Effector memory CD8-positive, alpha-beta T cell (primary cell): ENCODE measurements around the gene ZNF287.

Experiments
- ATAC-seq: fragments of 150-1000 bp; cut with Tn5 transposase; replicated peaks from 2 replicates; pipeline ENCODE4 v1.10.0; 2021; ENCODE audit warnings: mild to moderate bottlenecking, moderate library complexity
- DNase-seq, 3 experiments: peaks; one replicate each; pipeline ENCODE4 v3.0.0; 2021
- H3K27ac Mint-ChIP-seq, 2 donors: one replicate each; pipeline ENCODE4 v1.8.0; 2022; ENCODE audit warnings: mild to moderate bottlenecking in 2 of 2, mixed read lengths in 2 of 2, moderate library complexity in 2 of 2
- H3K27me3 Mint-ChIP-seq, 2 donors: one replicate each; pipeline ENCODE4 v1.8.0; 2022; ENCODE audit warnings: mixed read lengths in 2 of 2
- H3K36me3 Mint-ChIP-seq: one replicate; pipeline ENCODE4 v1.8.0; 2022; ENCODE audit warnings: mild to moderate bottlenecking, moderate library complexity, mixed read lengths; ENCODE audit not compliant: insufficient read depth
- H3K4me1 Mint-ChIP-seq, 2 donors: one replicate each; pipeline ENCODE4 v1.8.0; 2022; ENCODE audit warnings: low read depth in 2 of 2, mixed read lengths in 2 of 2
- H3K4me3 Mint-ChIP-seq, 2 donors: one replicate each; pipeline ENCODE4 v1.8.0; 2022; ENCODE audit warnings: mild to moderate bottlenecking in 2 of 2, mixed read lengths in 2 of 2, moderate library complexity in 2 of 2
- H3K9me3 Mint-ChIP-seq, 2 donors: one replicate each; pipeline ENCODE4 v1.8.0; 2022; ENCODE audit warnings: mixed read lengths in 2 of 2
- total RNA-seq, 9 experiments: gene quantifications; one replicate each; lab custom pipeline; 2026; lab: John Stamatoyannopoulos, UW

The ZNF287 gene
- total RNA-seq, result 8.0 to 25.4 (median 12.9) reads per million in 9 experiments

DNA sequence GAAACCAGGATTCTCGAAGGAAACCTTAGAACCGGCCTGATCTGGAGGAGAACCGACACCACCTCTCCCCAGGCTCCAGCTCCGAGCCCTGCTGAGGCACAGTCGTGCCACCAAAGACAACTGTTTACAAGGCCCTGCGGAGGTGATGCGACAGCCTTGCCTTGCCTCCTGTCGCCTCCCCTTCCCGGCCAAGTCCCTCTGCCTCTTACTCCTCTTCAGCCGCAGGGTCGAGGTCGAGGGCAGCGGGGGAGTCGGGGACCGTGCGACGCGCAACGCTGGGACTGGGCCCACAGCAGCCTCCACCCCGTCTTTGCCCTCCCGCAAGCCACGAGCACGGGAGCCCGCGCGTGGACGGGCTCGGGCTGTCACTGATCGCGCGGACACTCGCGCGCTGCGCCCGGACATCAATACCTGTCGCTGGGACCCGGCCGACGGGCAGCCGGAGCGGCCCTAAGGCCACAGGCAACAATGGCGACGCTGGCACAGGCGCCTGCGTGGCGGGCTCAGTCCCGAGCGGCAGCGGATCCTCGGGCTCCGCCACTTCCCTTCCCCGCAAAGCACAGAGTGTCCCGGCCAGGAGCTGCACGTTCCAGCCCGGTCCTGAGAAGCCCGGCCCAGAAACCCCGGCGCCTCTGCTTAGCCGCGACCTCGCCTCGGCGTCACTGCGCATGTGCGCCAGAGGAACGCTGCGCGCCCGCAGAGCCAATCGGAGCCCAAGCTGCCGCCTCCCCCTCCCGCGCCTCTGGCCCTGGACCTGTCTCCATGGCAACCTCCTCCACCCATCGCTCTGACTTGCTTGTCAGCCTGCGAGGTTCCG is at the start of gene ZNF287:
Gene ZNF287, minus strand, starts transcription at position 664 of the 817 bp plus-strand sequence. CDS start 1,473 bp downstream, outside the sequence.
- DNase-seq (peak; percentile 86 to 89 (median 87)), ATAC-seq (peak; percentile 95)
- Mint-ChIP-seq H3K36me3 (peaks cover 9% of the 10 kb centered on the region), H3K27me3 (peaks cover 13 to 17% of the 10 kb centered on the region in 2 donors), H3K27ac (peak within 1 kb of the TSS; percentile 53 to 74), H3K4me1 (peaks cover 5 to 10% of the 10 kb centered on the region in 2 donors), H3K4me3 (peak within 1 kb of the TSS; percentile 83 to 84), H3K9me3 (no peaks in the 10 kb centered on the region)

DNA sequence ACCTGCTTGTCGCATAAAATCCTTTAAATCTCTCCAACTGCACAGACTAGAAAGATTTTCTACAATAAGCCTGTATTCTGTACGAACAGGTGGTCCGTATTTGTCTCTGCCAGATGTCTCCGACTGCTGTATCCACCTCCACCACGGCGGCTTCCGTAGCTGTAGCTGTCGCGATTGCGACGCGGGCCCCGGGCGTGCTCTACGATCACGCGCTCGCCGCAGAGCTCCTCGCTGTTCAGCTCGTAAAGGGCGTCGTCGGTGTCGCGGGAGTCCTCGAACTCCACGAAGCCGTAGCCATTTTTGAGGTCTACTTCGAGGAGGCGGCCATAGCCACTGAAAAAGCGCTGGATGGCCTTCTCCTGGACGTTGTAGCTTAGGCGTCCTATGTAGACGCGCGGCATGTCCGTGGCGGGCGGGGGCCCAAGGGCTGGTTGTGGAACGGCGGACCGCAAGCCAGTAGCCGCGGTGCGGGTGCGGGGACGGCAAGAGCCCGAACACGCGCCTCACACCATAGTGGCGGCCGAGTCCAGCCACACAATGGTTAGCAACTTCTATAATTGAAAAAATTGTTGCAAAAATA is 48.6 kb upstream of the ZNF287 start:
- Mint-ChIP-seq H3K4me1 (no peaks in the 10 kb centered on the region), H3K36me3 (no peaks in the 10 kb centered on the region), H3K4me3 (no peak overlapping the region), H3K27me3 (no peaks in the 10 kb centered on the region), H3K9me3 (peaks cover 0 to 13% of the 10 kb centered on the region in 2 donors), H3K27ac (no peak overlapping the region)
- no peak for ATAC-seq
- no peak for DNase-seq

DNA sequence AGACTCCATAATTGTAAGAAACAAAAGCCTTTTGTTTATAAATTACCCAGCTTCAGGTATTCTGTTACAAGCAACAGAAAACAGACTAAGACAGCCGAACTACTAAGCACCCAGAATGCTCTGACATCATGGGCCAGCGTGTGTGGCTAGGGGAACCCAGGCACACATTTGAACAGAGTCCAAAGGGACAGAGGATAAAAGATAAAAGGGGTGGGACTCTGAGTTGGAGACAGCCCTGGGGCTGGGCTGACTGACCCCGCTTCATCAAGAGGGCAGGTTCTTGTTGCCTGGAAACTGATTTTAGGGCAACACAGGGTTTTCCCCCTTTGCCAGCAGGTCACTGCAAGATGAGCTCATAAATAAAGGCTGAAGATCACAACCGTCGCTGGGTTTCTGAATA is 30.5 kb upstream of the ZNF287 start:
- DNase-seq (no peak), ATAC-seq (peak; percentile 44)
- Mint-ChIP-seq H3K4me3 (no peak overlapping the region), H3K4me1 (no peaks in the 10 kb centered on the region), H3K27me3 (peaks cover 13 to 37% of the 10 kb centered on the region in 2 donors), H3K9me3 (no peaks in the 10 kb centered on the region), H3K27ac (no peak overlapping the region), H3K36me3 (no peaks in the 10 kb centered on the region)

DNA sequence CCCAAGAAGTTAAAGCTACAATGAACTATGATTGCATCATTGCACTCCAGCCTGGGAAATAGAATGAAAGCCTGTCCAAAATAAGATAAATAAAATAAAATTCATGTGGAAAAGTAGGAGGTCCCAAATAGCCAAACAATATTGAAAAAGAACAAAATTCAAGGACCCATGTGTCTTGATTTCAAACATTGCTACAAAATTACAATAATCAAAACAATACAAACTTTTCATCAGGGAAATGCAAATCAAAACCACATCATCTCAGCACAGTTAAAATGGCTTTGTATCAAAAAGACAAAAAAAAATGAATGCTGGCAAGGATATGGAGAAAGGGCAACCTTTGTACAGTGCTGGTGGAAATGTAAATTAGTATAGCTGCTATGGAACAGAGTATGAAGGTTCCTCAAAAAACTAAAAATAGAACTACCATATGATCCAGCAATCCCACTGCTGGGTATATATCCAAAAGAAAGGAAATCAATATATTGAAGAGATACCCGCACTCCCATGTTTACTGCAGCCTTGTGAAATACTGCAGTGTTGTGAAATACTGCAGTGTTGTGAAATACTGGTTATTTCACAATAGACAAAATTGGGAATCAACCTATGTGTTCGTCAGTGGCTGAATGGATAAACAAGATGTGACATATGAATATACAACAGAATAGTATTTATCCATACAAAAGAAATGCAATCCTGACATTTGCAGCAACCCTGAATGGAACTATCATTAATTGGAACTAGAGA is 24.5 kb upstream of the ZNF287 start:
- no peaks in the 10 kb centered on the region for H3K4me1 Mint-ChIP-seq
- H3K4me3 Mint-ChIP-seq, result no peak overlapping the region
- DNase-seq, result no peak
- H3K27me3 Mint-ChIP-seq, result peaks cover 32 to 68% of the 10 kb centered on the region in 2 donors
- H3K27ac Mint-ChIP-seq, result no peak overlapping the region
- H3K9me3 Mint-ChIP-seq, result no peaks in the 10 kb centered on the region
- ATAC-seq, result no peak
- H3K36me3 Mint-ChIP-seq, result peaks cover 4% of the 10 kb centered on the region

DNA sequence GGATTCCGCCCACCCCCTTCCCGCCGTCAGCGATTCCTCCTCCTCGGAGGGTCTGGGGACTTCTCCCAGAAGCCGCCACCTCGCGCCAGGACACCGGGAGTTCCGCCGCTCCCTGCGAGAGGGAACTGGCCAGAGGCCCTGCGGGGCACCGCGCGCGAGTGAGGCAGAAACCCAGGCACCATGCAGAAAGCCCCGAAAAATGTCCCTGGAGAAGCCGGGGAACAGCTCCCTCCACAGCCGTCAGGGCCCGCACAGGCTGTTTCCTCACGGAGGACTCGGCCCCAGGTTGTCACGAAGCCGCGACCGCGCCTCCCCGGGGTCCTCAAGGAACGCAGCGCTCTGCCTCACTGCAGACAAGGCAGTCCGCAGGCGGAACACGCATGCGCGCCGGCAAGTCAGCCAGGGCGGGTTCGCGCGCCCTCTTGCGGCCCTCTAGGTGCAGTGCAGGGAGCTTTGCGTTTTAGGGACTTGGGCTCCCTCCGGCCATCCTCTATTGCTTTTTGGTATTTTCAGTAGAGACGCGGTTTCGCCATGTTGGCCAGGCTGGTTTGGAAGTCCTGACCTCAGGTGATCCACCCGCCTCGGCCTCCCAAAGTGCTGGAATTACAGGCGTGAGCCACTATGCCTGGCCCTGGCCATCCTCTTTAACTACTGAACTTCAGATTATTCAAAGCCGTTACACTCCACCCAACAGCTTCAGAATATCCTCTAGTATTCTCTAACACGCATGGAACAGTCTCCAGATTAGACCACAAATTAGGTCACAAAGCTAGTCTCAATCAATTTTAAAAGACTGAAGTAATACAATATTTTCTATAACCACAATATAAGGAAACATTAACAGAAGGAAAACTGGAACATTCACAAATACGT is 20.3 kb upstream of the ZNF287 start:
- no peaks in the 10 kb centered on the region for H3K9me3 Mint-ChIP-seq
- peak; percentile 91 to 93 (median 92) for DNase-seq
- peaks cover 4% of the 10 kb centered on the region for H3K36me3 Mint-ChIP-seq
- ATAC-seq, result peak; percentile 90
- H3K27ac Mint-ChIP-seq, result no peak overlapping the region
- H3K4me1 Mint-ChIP-seq, result peaks cover 4% of the 10 kb centered on the region in 2 donors
- H3K27me3 Mint-ChIP-seq, result peaks cover 19 to 54% of the 10 kb centered on the region in 2 donors
- H3K4me3 Mint-ChIP-seq, result peak overlapping the region; percentile 66 to 80

DNA sequence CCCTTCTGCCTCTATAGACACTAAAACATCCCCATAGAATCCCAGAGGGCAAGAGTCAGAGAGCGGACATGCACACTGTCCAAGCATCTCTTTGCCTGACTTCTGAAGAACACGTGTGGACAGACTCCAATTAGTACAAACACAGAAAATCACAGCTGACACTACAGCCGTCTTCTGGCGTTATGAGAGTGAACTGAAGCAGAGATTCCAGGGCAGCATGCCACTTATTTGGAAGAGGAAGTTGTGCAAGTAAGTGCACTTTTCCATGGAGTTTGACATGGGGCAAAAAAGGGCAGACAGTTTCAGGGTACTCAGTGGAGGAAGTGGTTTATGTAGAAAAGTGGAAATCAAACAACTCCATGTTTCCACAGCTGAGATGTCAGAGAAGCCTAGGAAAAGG is 16.8 kb upstream of the ZNF287 start:
- Mint-ChIP-seq H3K9me3 (no peaks in the 10 kb centered on the region), H3K27ac (no peak overlapping the region), H3K4me3 (no peak overlapping the region), H3K36me3 (peaks cover 4% of the 10 kb centered on the region), H3K27me3 (peaks cover 6 to 32% of the 10 kb centered on the region in 2 donors), H3K4me1 (peaks cover 11 to 15% of the 10 kb centered on the region in 2 donors)
- no peak for ATAC-seq
- DNase-seq, result no peak

DNA sequence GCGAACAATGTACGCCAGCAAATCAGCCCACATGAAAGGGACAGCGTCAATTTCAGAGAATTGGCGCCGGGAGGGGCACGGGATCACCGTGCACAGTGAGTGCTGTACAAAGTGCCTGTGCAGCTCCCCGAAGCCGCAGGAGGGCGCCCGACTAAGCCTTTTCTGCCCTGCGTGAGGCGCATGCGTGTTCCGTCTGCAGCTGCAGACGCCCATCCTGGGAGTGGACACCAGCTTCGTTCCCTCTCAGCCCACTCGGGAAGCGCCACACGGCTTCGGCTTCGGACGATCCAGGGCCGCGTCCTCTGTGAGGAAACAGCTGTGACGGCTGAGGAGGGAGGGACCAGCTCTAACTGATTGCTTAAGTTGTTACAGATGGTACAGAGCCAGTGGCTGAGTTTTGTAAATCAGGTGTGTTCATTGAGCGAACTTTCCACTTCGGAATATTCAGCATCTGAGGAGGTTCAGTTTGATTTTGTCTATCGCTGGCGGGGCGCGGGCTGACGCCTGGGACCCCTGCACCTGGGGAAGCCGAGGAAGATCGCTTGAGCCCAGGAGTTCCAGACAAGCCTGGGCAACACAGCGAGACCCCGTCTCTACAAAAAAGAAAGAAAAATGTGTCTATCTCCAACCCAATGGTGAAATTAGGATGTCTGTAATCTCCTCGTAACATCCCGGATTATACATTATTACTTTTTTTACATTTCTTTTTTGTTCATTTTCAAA is 15.4 kb upstream of the ZNF287 start:
- Mint-ChIP-seq H3K27me3 (peaks cover 17 to 38% of the 10 kb centered on the region in 2 donors), H3K4me3 (peak overlapping the region; percentile 74 to 80), H3K36me3 (no peaks in the 10 kb centered on the region), H3K4me1 (peaks cover 11 to 15% of the 10 kb centered on the region in 2 donors), H3K9me3 (no peaks in the 10 kb centered on the region), H3K27ac (no peak overlapping the region)
- DNase-seq (peak; percentile 89 to 92 (median 90)), ATAC-seq (peak; percentile 97)

DNA sequence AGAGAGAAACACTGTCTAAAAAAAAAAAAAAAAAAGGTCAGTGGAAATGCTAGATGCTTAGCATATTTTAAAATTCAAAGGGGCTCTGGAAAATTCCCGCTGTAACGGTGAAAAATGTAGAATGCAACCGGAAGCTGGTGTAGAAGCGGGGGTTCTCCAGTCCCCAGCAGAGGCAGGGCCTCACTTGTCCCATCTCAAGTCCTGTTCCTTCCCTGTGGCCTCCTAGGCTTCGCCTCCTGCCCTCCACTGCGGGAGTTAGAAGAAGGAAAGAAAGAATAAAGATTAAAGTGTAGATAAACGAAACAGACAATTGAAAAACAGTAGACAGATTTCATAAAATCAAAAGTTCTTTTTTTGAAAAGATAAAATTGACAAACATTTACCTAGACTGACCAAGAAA is 14.8 kb upstream of the ZNF287 start:
- H3K4me1 Mint-ChIP-seq, result peaks cover 11 to 15% of the 10 kb centered on the region in 2 donors
- DNase-seq (no peak), ATAC-seq (peak; percentile 1)
- peak overlapping the region; percentile 74 to 80 for H3K4me3 Mint-ChIP-seq
- H3K36me3 Mint-ChIP-seq, result no peaks in the 10 kb centered on the region
- no peaks in the 10 kb centered on the region for H3K9me3 Mint-ChIP-seq
- peaks cover 23 to 41% of the 10 kb centered on the region in 2 donors for H3K27me3 Mint-ChIP-seq
- peak overlapping the region in 1 of 2 donors; percentile 51 for H3K27ac Mint-ChIP-seq

DNA sequence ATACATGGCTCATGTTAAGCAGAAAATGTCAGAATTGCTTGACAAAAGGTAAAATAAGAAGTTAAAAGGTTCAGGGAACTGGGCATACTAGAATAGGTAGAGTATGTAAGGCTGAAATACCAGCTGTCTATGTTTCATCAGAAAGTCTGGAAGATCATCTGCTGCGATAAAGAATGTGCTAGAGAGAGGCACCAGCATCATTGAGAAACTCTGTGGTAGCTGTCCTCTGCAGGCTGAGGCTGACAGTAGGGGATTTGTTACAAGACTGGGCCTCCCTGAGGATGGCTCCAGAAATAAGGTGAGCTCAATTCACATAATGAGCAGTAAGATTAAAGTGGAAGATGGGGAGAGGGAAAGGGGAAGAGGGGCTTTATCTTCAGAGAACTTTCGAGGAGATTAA is 4.5 kb upstream of the ZNF287 start:
- no peaks in the 10 kb centered on the region for H3K9me3 Mint-ChIP-seq
- H3K27ac Mint-ChIP-seq, result no peak overlapping the region
- peaks cover 9% of the 10 kb centered on the region for H3K36me3 Mint-ChIP-seq
- ATAC-seq (no peak), DNase-seq (no peak)
- H3K4me3 Mint-ChIP-seq, result no peak overlapping the region
- peaks cover 0 to 5% of the 10 kb centered on the region in 2 donors for H3K4me1 Mint-ChIP-seq
- peaks cover 15 to 26% of the 10 kb centered on the region in 2 donors for H3K27me3 Mint-ChIP-seq

DNA sequence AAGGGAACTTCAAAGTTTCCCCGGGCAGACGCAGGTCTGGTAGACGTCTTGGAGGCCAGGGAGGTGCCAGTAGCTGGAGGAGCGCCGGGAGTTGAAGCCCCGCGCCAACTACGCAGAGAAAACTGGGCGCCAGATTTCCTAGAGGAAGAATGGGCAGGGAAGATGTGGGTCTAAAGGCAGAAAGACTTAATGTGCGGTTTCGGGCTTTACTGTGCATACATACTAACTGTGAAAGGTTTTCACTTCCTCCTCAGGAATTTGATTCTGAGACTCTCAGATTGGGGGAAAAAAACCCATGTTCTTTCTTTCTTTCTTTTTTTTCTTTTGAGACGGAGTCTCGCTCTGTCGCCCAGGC is 331 bp upstream of the ZNF287 start:
- no peaks in the 10 kb centered on the region for H3K9me3 Mint-ChIP-seq
- DNase-seq, result no peak
- no peak for ATAC-seq
- peaks cover 9% of the 10 kb centered on the region for H3K36me3 Mint-ChIP-seq
- H3K27me3 Mint-ChIP-seq, result peaks cover 13 to 19% of the 10 kb centered on the region in 2 donors
- H3K4me3 Mint-ChIP-seq, result peak overlapping the region; percentile 83 to 84
- peaks cover 5 to 10% of the 10 kb centered on the region in 2 donors for H3K4me1 Mint-ChIP-seq
- peak overlapping the region; percentile 53 to 74 for H3K27ac Mint-ChIP-seq

DNA sequence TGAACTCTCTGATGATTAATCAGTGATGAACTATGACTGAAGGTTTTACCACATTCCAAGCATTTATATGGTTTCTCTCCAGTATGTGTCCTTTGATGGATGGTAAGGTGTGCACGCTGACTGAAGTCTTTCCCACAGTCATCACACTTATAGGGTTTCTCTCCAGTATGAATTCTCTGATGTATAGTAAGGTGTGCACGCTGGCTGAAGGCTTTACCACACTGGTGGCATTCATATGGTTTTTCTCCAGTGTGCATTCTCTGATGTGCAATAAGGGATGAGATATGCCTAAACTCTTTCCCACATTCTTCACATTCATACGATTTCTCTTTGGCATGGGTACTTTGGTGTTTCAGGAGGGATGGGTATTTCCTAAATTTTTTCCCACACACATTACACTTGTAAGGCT is 16.4 kb downstream of the ZNF287 start:
- Mint-ChIP-seq H3K36me3 (peaks cover 10% of the 10 kb centered on the region), H3K4me3 (no peak overlapping the region), H3K27ac (no peak overlapping the region), H3K9me3 (peaks cover 11 to 13% of the 10 kb centered on the region in 2 donors), H3K27me3 (no peaks in the 10 kb centered on the region), H3K4me1 (no peaks in the 10 kb centered on the region)
- DNase-seq, result no peak
- no peak for ATAC-seq

DNA sequence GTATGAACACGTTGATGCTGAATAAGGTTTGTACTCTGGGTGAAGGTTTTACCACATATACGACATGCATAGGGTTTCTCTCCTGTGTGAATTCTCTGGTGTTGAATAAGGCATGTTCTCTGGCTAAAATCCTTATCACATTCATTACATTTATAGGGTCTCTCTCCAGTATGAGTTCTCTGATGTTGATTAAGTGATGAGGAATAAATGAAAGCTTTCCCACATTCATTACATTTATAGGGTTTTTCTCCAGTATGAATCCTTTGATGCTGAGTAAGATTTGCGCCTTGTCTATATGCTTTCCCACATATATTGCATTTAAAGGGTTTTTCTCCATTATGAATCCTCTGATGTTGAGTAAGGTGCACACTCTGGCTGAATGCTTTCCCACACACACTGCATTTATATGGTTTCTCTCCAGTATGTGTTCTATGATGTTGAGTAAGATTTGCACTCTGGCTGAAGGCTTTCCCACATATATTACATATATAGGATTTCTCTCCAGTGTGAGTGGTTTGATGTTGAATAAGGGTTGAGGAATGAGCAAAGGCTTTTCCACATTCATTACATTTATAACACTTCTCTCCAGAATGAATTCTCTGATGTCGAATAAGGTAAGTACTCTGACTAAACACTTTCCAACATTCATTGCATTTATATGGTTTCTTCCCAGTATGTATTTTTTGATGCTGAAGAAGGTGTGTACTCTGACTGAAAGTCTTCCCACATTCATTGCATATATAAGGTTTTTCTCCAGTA is 16.9 kb downstream of the ZNF287 start:
- Mint-ChIP-seq H3K4me3 (no peak overlapping the region), H3K36me3 (peaks cover 10% of the 10 kb centered on the region), H3K27me3 (no peaks in the 10 kb centered on the region), H3K27ac (no peak overlapping the region), H3K9me3 (peaks cover 10 to 18% of the 10 kb centered on the region in 2 donors), H3K4me1 (no peaks in the 10 kb centered on the region)
- DNase-seq (no peak), ATAC-seq (no peak)
